K562 (cell line): ENCODE measurements around the gene RBMS3. TPM values are rescaled to one million over a fixed set of nuclear protein-coding genes. Genes with fewer than 3 reads are reported as not detected.

Experiments
- ATAC-seq: fragments of 200-7000 bp; cut with Tn5 transposase; 3 replicates; pipeline ENCODE4 v1.9.1; 2020; ENCODE audit warnings: moderate library complexity
- BruUV-seq: library from RNA; stranded (reverse); fragments of 400-500 nt; replicated peaks from 2 replicates; lab custom pipeline; 2021; lab: Mats Ljungman, UMichigan
- CTCF ChIA-PET: fragments of 300-600 bp; formaldehyde crosslinking; extraction: SDS; loops from one replicate; lab custom pipeline; 2021; ENCODE audit warnings: low intra/inter-chr PET ratio; lab: Yijun Ruan, JAX
- POLR2A ChIA-PET: fragments of 300-600, 350-650 bp; sonication (Branson Sonifier 250); formaldehyde crosslinking; extraction: SDS; loops from one replicate; lab custom pipeline; 2021; ENCODE audit warnings: antibody characterized with exemption, inconsistent platforms; lab: Yijun Ruan, JAX
- DNase-seq, 4 experiments: peaks; one replicate each; pipeline versions ENCODE4 v3.0.0 to v3.0.0-alpha.2; 2011 to 2018; ENCODE audit warnings: low spot score in 3 of 4, mixed read lengths in 3 of 4; ENCODE audit errors: extremely low read depth in 1 of 4
- FAIRE-seq: peaks from 2 replicates; lab custom pipeline; 2011; peaks lifted over from hg19 to GRCh38; lab: Jason Lieb, UNC
- H2AFZ ChIP-seq: 2 replicates; pipeline ENCODE4 v1.6.0; 2011; ENCODE audit warnings: low read depth, low read length, control low read depth, inconsistent platforms
- H3K27ac ChIP-seq: fragments of 200-600 bp; 3 replicates; pipeline ENCODE4 v1.8.0; 2011; ENCODE audit warnings: low read depth, mild to moderate bottlenecking, control low read depth, inconsistent platforms, low read length, moderate library complexity, mixed read lengths; ENCODE audit errors: extremely low read depth
- H3K27me3 ChIP-seq, 2 experiments: fragments of 300-600 bp in 1 of 2; 2 replicates in 1 of 2; 3 replicates in 1 of 2; pipeline versions ENCODE4 v1.6.0 to v1.8.0; 2011; ENCODE audit warnings: inconsistent platforms in 2 of 2, low read length in 2 of 2, mild to moderate bottlenecking in 1 of 2, mixed read lengths in 1 of 2, moderate library complexity in 1 of 2; ENCODE audit not compliant: control insufficient read depth in 2 of 2, insufficient read depth in 2 of 2
- H3K36me3 ChIP-seq: fragments of 300-600 bp; 3 replicates; pipeline ENCODE4 v1.8.0; 2011; ENCODE audit warnings: mild to moderate bottlenecking, low read length, inconsistent platforms; ENCODE audit not compliant: control insufficient read depth, insufficient read depth
- H3K4me1 ChIP-seq, 2 experiments: fragments of 200-600 bp in 1 of 2; replicated peaks in 1 of 2; 2 replicates in 1 of 2; 3 replicates in 1 of 2; pipeline versions ENCODE4 v1.5.1 to v1.8.0; 2011; ENCODE audit warnings: inconsistent platforms in 2 of 2, low read length in 2 of 2, mild to moderate bottlenecking in 1 of 2, mixed read lengths in 1 of 2, moderate library complexity in 1 of 2; ENCODE audit not compliant: control insufficient read depth in 2 of 2, insufficient read depth in 2 of 2
- H3K4me2 ChIP-seq: 2 replicates; pipeline ENCODE4 v1.6.1; 2011; ENCODE audit warnings: low read length, control low read depth, inconsistent platforms, mixed read lengths; ENCODE audit not compliant: insufficient read depth
- H3K4me3 ChIP-seq: fragments of 200-600 bp; sonication (generic), shearing (Covaris generic); 2 replicates; pipeline ENCODE4 v1.5.1; 2016; ENCODE audit warnings: control low read depth, inconsistent platforms
- H3K79me2 ChIP-seq: fragments of 200-600 bp; 3 replicates; pipeline ENCODE4 v1.8.0; 2011; ENCODE audit warnings: low read length, inconsistent platforms; ENCODE audit not compliant: control insufficient read depth, insufficient read depth
- H3K9ac ChIP-seq, 2 experiments: 2 replicates each; pipeline versions ENCODE4 v1.6.0 to v1.6.1; 2011; ENCODE audit warnings: low read depth in 2 of 2, low read length in 2 of 2, control low read depth in 1 of 2, inconsistent platforms in 1 of 2, mild to moderate bottlenecking in 1 of 2, mixed read lengths in 1 of 2; ENCODE audit not compliant: insufficient read depth in 1 of 2
- H3K9me1 ChIP-seq: one replicate; pipeline ENCODE4 v1.6.0; 2011; ENCODE audit warnings: inconsistent platforms, mild to moderate bottlenecking, low read length, moderate library complexity; ENCODE audit not compliant: control insufficient read depth, insufficient read depth
- H3K9me3 ChIP-seq: replicated peaks from 2 replicates; pipeline ENCODE4 v1.5.1; 2011; ENCODE audit warnings: low read depth, low read length, inconsistent platforms; ENCODE audit not compliant: control insufficient read depth, insufficient read depth
- H4K20me1 ChIP-seq: replicated peaks from 2 replicates; pipeline ENCODE4 v1.6.1; 2011; ENCODE audit warnings: low read length, inconsistent platforms, mixed read lengths; ENCODE audit not compliant: control insufficient read depth, insufficient read depth
- ARID2 ChIP-seq: fragments of 450-650 bp; IDR thresholded peaks from 2 replicates; pipeline ENCODE4 v1.6.1; 2017; ENCODE audit warnings: antibody characterized with exemption, mild to moderate bottlenecking
- DACH1 ChIP-seq: fragments of 450-650 bp; IDR thresholded peaks from 2 replicates; pipeline ENCODE4 v1.6.1; 2018; ENCODE audit not compliant: partially characterized antibody
- ETS2 ChIP-seq: IDR thresholded peaks from 2 replicates; pipeline ENCODE4 v1.6.1; 2016; ENCODE audit warnings: borderline replicate concordance, missing genetic modification characterization, mild to moderate bottlenecking, moderate library complexity, missing compliant biosample characterization; ENCODE audit not compliant: poor library complexity, severe bottlenecking
- HDAC1 ChIP-seq, 2 experiments: fragments of 450-650 bp; IDR thresholded peaks; 2 replicates each; pipeline ENCODE4 v1.6.1; 2016 to 2017; ENCODE audit warnings: inconsistent platforms in 1 of 2, mild to moderate bottlenecking in 1 of 2, moderate library complexity in 1 of 2
- MAFF ChIP-seq: IDR thresholded peaks from 2 replicates; pipeline ENCODE4 v1.6.1; 2012; ENCODE audit warnings: low read length, improper control_type of control experiment
- PYGO2 ChIP-seq: fragments of 450-650 bp; IDR thresholded peaks from 2 replicates; pipeline ENCODE4 v1.6.1; 2016; ENCODE audit warnings: mild to moderate bottlenecking, missing genetic modification characterization, moderate library complexity, missing compliant biosample characterization
- SRSF3 ChIP-seq: fragments of 200-400 bp; formaldehyde crosslinking; IDR thresholded peaks from 2 replicates; pipeline ENCODE4 v1.6.1; 2016; ENCODE audit warnings: mild to moderate bottlenecking, low read length, moderate library complexity; ENCODE audit not compliant: insufficient read depth
- SRSF7 ChIP-seq: fragments of 200-400 bp; formaldehyde crosslinking; optimal IDR thresholded peaks from 2 replicates; pipeline ENCODE3; 2017; ENCODE audit warnings: mild to moderate bottlenecking, low read depth, low read length
- TCF7L2 ChIP-seq: fragments of 150-350 bp; IDR thresholded peaks from 2 replicates; pipeline ENCODE4 v1.6.1; 2016; ENCODE audit warnings: low read depth, mild to moderate bottlenecking, low read length, moderate library complexity
- TCFL5 ChIP-seq: fragments of 250-450 bp; sonication (Bioruptor Pico); conservative IDR thresholded peaks from 2 replicates; pipeline ENCODE4 v1.6.1; 2021; ENCODE audit warnings: mild to moderate bottlenecking, moderate library complexity, matching md5 sums
- THRAP3 ChIP-seq: fragments of 450-650 bp; IDR thresholded peaks from 2 replicates; pipeline ENCODE4 v1.6.1; 2016; ENCODE audit warnings: mild to moderate bottlenecking, inconsistent platforms, borderline replicate concordance
- ZNF764 ChIP-seq: fragments of 250-450 bp; sonication (Bioruptor Pico); IDR thresholded peaks from 2 replicates; pipeline ENCODE4 v1.4.0; 2020; ENCODE audit warnings: low read depth, mild to moderate bottlenecking, moderate library complexity
- WGBS: fragments of 100-300 bp; shearing (Covaris generic); methylation state at CpG from one replicate; pipeline ENCODE4 v1.1.6; 2016; ENCODE audit warnings: low coverage, mixed read lengths; ENCODE audit not compliant: insufficient coverage; ENCODE audit errors: missing lambda C conversion rate; 5-methylcytosine and 5-hydroxymethylcytosine counted together
- in situ Hi-C: fragments of 300-500 bp; cut with MboI; formaldehyde crosslinking; loops from 4 replicates; pipeline ENCODE4 v1.15.0; 2018; ENCODE audit warnings: inconsistent platforms, mixed read lengths
- intact Hi-C: fragments of 100-400 bp; cut with micrococcal nuclease; formaldehyde crosslinking; loops from 2 replicates; pipeline ENCODE4 v1.14.2; 2022
- polyA plus RNA-seq, 8 experiments: library from polyadenylated mRNA; depleted of rRNA in 4 of 8; stranded (reverse) in 5 of 8; unstranded in 3 of 8; fragments of >200 nt; fragmentation: Nextera tagmentation in 2 of 8; fragmentation: Illumina TruSeq in 1 of 8; extraction: Ambion mirVana in 2 of 8; extraction: Trizol in 1 of 8; gene quantifications; 2 replicates each; pipeline versions ENCODE4 v1.2.1 to v1.2.3, GENCODE V29; 2011 to 2014; ENCODE audit warnings: inconsistent platforms in 1 of 8, missing spikeins in 1 of 8
- total RNA-seq, 7 experiments: library from RNA; depleted of rRNA in 6 of 7; stranded (reverse); fragments of >200 nt in 6 of 7; fragmentation: Illumina TruSeq in 2 of 7; extraction: Trizol in 2 of 7; gene quantifications; 2 replicates each; pipeline versions ENCODE4 v1.2.1 to v1.2.3, GENCODE V29; 2011 to 2021; ENCODE audit warnings: low replicate concordance in 1 of 7
- TF ChIP-seq, protein P1 (sequence below), 2 experiments: fragments of 450-650 bp; conservative IDR thresholded peaks; 2 replicates each; pipeline ENCODE4 v1.6.1; 2017; ENCODE audit warnings: mild to moderate bottlenecking in 2 of 2, moderate library complexity in 2 of 2
- TF ChIP-seq, protein P2 (sequence below): fragments of 450-650 bp; formaldehyde crosslinking; IDR thresholded peaks from 2 replicates; pipeline ENCODE4 v1.4.0; 2022; ENCODE audit warnings: mild to moderate bottlenecking, moderate library complexity
- TF ChIP-seq, protein P3 (sequence below): IDR thresholded peaks from 2 replicates; pipeline ENCODE4 v1.6.1; 2012; ENCODE audit warnings: low read depth, low read length, improper control_type of control experiment, borderline replicate concordance

The RBMS3 gene
- total and polyA plus RNA-seq, 9 of the 15 experiments (the other 6 are each of a cell fraction or from before 2014, with no cell fraction given): 0.20 TPM; not detected in 8

DNA sequence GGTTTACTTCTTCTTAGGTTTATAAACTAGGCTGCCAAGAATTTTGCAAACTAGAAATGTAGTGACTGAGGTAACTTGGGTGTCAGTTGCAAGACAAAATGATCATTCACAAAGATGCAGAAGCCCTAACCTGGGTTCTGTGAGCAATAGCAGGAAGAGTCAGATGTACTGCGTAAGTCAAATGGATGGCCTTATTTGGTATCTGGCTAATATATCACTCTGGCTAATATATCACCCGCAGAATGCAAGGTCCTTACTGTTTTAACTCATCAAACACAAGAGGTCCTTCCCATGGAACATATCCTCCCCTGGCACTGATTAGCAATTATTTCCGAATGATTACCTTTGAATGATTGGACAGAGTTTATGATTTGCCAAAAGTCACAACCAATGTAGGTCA is 37.4 kb downstream of the RBMS3 start:
- BruUV-seq: no TSS peak
- ChIA-PET POLR2A (no interaction called here), CTCF (no interaction called here)
- ATAC-seq (no peak), FAIRE-seq (no peak), DNase-seq (no peak)
- no peaks in the 10 kb centered on the region for H3K36me3 ChIP-seq
- in situ Hi-C loops: no loop called here
- H3K9ac ChIP-seq: no peak overlapping the region
- no peaks in the 10 kb centered on the region for H3K27me3 ChIP-seq
- no peaks in the 10 kb centered on the region for H4K20me1 ChIP-seq
- no peak for TF ChIP-seq PYGO2 (tag)
- TF ChIP-seq MAFF: no peak
- no peak for TF ChIP-seq SRSF7
- TF ChIP-seq, protein P1, sequence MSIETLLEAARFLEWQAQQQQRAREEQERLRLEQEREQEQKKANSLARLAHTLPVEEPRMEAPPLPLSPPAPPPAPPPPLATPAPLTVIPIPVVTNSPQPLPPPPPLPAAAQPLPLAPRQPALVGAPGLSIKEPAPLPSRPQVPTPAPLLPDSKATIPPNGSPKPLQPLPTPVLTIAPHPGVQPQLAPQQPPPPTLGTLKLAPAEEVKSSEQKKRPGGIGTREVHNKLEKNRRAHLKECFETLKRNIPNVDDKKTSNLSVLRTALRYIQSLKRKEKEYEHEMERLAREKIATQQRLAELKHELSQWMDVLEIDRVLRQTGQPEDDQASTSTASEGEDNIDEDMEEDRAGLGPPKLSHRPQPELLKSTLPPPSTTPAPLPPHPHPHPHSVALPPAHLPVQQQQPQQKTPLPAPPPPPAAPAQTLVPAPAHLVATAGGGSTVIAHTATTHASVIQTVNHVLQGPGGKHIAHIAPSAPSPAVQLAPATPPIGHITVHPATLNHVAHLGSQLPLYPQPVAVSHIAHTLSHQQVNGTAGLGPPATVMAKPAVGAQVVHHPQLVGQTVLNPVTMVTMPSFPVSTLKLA (conservative IDR thresholded peaks at IDR 0.05): no peak
- no peak for TF ChIP-seq TCF7L2
- TF ChIP-seq ARID2: no peak
- TF ChIP-seq ZNF764: no peak
- TF ChIP-seq, protein P2, sequence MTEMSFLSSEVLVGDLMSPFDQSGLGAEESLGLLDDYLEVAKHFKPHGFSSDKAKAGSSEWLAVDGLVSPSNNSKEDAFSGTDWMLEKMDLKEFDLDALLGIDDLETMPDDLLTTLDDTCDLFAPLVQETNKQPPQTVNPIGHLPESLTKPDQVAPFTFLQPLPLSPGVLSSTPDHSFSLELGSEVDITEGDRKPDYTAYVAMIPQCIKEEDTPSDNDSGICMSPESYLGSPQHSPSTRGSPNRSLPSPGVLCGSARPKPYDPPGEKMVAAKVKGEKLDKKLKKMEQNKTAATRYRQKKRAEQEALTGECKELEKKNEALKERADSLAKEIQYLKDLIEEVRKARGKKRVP: no peak
- TF ChIP-seq HDAC1 (IDR thresholded peaks at IDR 0.05): no peak
- TF ChIP-seq DACH1: no peak
- no peak for TF ChIP-seq ETS2 (tag)
- no peak for TF ChIP-seq SRSF3
- no peak for TF ChIP-seq TCFL5
- TF ChIP-seq, protein P3, sequence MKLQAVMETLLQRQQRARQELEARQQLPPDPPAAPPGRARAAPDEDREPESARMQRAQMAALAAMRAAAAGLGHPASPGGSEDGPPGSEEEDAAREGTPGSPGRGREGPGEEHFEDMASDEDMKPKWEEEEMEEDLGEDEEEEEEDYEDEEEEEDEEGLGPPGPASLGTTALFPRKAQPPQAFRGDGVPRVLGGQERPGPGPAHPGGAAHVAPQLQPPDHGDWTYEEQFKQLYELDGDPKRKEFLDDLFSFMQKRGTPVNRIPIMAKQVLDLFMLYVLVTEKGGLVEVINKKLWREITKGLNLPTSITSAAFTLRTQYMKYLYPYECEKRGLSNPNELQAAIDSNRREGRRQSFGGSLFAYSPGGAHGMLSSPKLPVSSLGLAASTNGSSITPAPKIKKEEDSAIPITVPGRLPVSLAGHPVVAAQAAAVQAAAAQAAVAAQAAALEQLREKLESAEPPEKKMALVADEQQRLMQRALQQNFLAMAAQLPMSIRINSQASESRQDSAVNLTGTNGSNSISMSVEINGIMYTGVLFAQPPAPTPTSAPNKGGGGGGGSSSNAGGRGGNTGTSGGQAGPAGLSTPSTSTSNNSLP: no peak
- TF ChIP-seq THRAP3: no peak
- no peak overlapping the region for H2AFZ ChIP-seq
- H3K27ac ChIP-seq: no peak overlapping the region
- no peak overlapping the region for H3K4me2 ChIP-seq
- no peak overlapping the region for H3K4me3 ChIP-seq
- no peaks in the 10 kb centered on the region for H3K79me2 ChIP-seq
- no peaks in the 10 kb centered on the region for H3K9me3 ChIP-seq
- H3K9me1 ChIP-seq: no peaks in the 10 kb centered on the region
- WGBS: 0% methylated on average over 3 of the region's 3 CpGs
- H3K4me1 ChIP-seq: no peaks in the 10 kb centered on the region
- intact Hi-C loops: no loop called here
